Measurements from ENCODE around the gene ATG16L2.

ATG16L2 gene

DNA sequence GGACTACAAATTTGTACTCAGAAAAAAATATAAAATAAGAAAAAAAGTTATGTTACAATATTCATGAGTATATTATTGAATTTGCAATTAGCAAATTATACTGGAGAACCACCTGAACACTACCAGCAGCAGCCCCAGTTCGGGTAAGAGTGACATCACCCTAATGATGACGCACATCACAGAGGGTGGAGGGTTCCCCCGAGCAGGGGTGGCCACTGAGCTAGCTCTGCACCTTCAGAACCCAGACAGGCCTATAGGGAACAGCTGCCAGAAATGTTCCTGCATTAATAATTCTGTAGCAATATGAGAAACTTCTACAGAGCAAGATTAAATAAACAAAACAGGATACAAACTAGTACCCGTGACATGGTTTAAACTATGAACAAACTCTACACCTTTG lies 44.5 kb upstream of the ATG16L2 start:
- TF ChIP-seq, protein P1, sequence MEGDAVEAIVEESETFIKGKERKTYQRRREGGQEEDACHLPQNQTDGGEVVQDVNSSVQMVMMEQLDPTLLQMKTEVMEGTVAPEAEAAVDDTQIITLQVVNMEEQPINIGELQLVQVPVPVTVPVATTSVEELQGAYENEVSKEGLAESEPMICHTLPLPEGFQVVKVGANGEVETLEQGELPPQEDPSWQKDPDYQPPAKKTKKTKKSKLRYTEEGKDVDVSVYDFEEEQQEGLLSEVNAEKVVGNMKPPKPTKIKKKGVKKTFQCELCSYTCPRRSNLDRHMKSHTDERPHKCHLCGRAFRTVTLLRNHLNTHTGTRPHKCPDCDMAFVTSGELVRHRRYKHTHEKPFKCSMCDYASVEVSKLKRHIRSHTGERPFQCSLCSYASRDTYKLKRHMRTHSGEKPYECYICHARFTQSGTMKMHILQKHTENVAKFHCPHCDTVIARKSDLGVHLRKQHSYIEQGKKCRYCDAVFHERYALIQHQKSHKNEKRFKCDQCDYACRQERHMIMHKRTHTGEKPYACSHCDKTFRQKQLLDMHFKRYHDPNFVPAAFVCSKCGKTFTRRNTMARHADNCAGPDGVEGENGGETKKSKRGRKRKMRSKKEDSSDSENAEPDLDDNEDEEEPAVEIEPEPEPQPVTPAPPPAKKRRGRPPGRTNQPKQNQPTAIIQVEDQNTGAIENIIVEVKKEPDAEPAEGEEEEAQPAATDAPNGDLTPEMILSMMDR (IDR thresholded peaks at IDR 0.05; ENCODE audit: insufficient read depth, missing control alignments): no peak
- DNase-seq (ENCODE audit: insufficient read length, low spot score) (no peak), FAIRE-seq (no peak)

DNA sequence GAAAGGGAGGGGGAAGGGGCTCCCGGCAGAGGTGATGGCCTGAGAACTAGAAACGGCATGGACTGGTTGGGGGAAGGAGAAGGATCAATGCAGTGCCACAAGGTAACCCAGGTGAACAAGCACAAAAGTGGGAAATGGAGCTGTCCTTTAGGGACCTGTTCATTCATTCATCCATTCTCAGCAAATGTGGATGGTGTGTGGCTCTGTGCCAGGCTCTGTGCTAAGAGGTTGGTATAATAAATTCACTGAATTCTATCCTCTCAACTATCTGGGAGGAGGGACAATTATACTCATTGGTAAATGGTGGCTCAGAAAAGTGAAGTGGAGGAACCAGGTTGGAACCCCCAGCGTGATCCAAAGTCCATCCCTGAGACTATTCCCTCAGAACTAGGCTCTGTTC lies 43.4 kb upstream of the ATG16L2 start:
- FAIRE-seq (no peak), DNase-seq (ENCODE audit: insufficient read length, low spot score) (no peak)
- TF ChIP-seq, protein P1 (IDR thresholded peaks at IDR 0.05; ENCODE audit: insufficient read depth, missing control alignments): no peak

DNA sequence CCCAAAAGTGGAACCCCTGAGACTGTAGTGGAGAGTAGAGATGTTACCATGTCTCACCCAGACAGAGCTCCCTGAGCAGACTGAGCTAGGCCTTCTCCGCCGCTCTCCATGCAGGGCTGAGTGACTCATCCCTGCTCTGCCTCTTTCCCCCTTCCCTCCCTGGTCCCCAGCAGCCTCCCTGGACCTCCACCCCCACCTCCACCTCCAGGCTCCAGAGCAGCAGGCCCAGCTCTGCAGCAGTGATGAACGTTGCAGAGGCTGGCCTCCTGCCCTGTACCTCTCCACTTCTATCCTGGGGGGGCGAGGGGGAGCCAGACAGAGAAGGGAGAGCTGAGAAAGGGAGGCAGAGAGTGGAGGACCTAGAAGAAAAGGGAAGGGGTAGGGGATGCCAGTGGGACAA lies 42.7 kb upstream of the ATG16L2 start:
- TF ChIP-seq, protein P1 (IDR thresholded peaks at IDR 0.05; ENCODE audit: insufficient read depth, missing control alignments): no peak
- no peak for DNase-seq (ENCODE audit: insufficient read length, low spot score)
- no peak for FAIRE-seq

DNA sequence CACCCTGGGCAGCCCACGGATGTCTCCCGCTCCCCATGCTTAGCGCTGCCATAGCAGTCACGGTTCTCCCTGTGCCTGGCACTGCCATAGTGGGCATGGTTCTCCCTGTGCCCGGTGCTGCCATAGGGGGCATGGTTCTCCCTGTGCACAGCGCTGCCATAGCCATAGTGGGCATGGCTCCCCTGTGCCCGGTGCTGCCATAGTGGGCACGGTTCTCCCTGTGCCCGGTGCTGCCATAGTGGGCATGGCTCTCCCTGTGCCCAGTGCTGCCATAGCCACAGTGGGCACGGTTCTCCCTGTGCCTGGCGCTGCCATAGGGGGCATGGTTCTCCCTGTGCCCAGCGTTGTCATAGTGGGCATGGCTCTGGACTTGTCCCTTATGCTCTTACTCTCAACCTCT lies 42.2 kb upstream of the ATG16L2 start:
- DNase-seq (ENCODE audit: insufficient read length, low spot score) (no peak), FAIRE-seq (no peak)

DNA sequence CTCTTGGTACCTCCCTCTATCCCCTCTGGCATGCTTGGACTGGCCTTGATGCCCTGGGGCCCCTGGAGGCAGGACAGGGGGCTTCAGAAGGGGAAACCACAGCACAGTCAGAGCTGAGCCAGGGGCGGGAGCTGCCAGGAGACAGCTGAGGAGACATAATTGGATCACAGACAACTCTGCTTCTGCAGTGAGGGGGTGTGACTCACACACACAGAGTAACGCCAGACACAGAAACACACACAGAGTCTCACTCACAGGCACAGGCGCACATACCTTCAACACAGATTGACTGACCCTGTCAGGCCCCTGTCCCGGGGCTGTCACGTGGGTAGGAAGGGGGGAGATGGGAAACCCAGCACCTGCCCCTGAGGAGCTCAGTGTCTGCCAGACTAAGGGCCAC lies 40.9 kb upstream of the ATG16L2 start:
- DNase-seq (ENCODE audit: insufficient read length, low spot score) (no peak), FAIRE-seq (no peak)
- TF ChIP-seq, protein P1 (IDR thresholded peaks at IDR 0.05; ENCODE audit: insufficient read depth, missing control alignments): no peak

More for the DNA sequence above, 42.2 kb upstream of the ATG16L2 start:
- TF ChIP-seq, protein P1 (IDR thresholded peaks at IDR 0.05; ENCODE audit: insufficient read depth, missing control alignments): no peak

DNA sequence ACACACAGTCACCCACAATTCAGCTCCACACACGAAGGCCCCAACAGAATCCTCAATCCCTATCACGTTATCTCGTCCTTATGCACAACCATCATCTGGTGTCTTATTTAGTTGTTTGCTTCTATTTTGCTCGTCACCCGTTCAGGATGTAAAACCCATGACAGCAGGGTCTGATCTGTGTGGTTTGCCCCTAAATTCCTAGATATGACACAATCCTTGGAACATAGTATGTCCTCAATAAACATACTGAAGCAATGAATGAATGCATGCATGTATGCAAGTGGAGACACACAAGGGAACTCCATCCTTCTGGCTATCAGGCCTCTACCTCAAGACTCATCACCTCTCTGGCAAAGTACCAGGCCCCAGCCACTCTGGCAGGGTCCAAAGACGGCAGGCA lies 40.5 kb upstream of the ATG16L2 start:
- no peak for FAIRE-seq
- DNase-seq (ENCODE audit: insufficient read length, low spot score): no peak
- TF ChIP-seq, protein P1 (IDR thresholded peaks at IDR 0.05; ENCODE audit: insufficient read depth, missing control alignments): no peak

DNA sequence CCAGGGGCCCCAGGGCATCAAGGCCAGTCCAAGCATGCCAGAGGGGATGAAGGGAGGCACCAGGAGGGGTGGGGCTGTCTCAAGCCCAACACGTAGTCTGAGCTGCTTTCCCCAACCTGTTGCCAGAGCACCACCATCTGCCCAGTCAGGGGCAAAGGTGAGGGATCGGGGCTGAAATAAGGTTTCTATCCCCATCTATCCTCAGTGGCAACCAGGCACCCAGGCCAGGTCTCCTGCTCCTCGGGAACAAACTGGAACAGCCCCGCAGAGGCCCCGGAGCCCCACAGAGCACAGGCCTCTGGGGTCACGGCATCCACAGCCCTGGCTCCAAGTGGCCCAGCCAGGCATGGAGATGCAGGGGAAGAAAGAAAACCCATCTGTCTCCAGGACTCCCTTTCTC lies 39.7 kb upstream of the ATG16L2 start:
- DNase-seq (ENCODE audit: insufficient read length, low spot score): no peak
- FAIRE-seq: no peak
- TF ChIP-seq, protein P1 (IDR thresholded peaks at IDR 0.05; ENCODE audit: insufficient read depth, missing control alignments): no peak
